Lung (tissue), 12 donors: ENCODE measurements around the gene CD69. TPM values are rescaled to one million over a fixed set of nuclear protein-coding genes. Genes with fewer than 3 reads are reported as not detected.

Source experiments
- ATAC-seq: fragments of 200-7000 bp; cut with Tn5 transposase; one replicate; pipeline ENCODE4 v1.9.1; 2020; ENCODE audit warnings: moderate number of reproducible peaks; ENCODE audit not compliant: insufficient read depth, low FRiP score
- DNase-seq, 3 donors: peaks; one replicate each; pipeline ENCODE4 v3.0.0-alpha.2; 2013 to 2017
- H3K27ac ChIP-seq, 2 donors: one replicate each; pipeline ENCODE4 v1.5.1; 2013; ENCODE audit warnings: mild to moderate bottlenecking in 2 of 2, moderate library complexity in 2 of 2, control low read depth in 1 of 2, inconsistent platforms in 1 of 2, low read depth in 1 of 2, low read length in 1 of 2
- H3K27me3 ChIP-seq, 3 donors: one replicate each; pipeline ENCODE4 v1.5.1; 2013; ENCODE audit warnings: low read length in 2 of 3; ENCODE audit not compliant: control insufficient read depth in 3 of 3, insufficient read depth in 3 of 3
- H3K36me3 ChIP-seq, 4 donors: one replicate each; pipeline ENCODE4 v1.5.1; 2013; ENCODE audit warnings: low read length in 4 of 4, mild to moderate bottlenecking in 1 of 4, moderate library complexity in 1 of 4; ENCODE audit not compliant: control insufficient read depth in 4 of 4, insufficient read depth in 4 of 4
- H3K4me1 ChIP-seq, 5 donors: one replicate each; pipeline ENCODE4 v1.5.1; 2013; ENCODE audit warnings: low read length in 5 of 5, mild to moderate bottlenecking in 2 of 5, moderate library complexity in 1 of 5; ENCODE audit not compliant: control insufficient read depth in 5 of 5, insufficient read depth in 5 of 5
- H3K4me3 ChIP-seq: one replicate; pipeline ENCODE4 v1.5.1; 2013; ENCODE audit warnings: mild to moderate bottlenecking, control low read depth, moderate library complexity
- H3K9ac ChIP-seq, 2 donors: one replicate each; pipeline ENCODE4 v1.5.1; 2013; ENCODE audit warnings: low read length in 2 of 2, control low read depth in 1 of 2; ENCODE audit not compliant: insufficient read depth in 1 of 2
- H3K9me3 ChIP-seq, 4 donors: one replicate each; pipeline ENCODE4 v1.5.1; 2013; ENCODE audit warnings: low read length in 3 of 4, mild to moderate bottlenecking in 1 of 4, moderate library complexity in 1 of 4; ENCODE audit not compliant: control insufficient read depth in 4 of 4, insufficient read depth in 3 of 4
- WGBS, 2 donors: extraction: QIAGEN DNeasy Blood & Tissue Kit; methylation state at CpG; one replicate each; pipeline ENCODE4 v1.1.7; 2013; 5-methylcytosine and 5-hydroxymethylcytosine counted together
- polyA plus RNA-seq, 2 donors: library from polyadenylated mRNA; stranded (reverse); fragments of 200-250 nt; gene quantifications; one replicate each; pipeline ENCODE4 v1.2.1, GENCODE V29; 2013
- total RNA-seq, 2 donors: library from RNA; depleted of rRNA in 1 of 2; stranded (reverse); fragments of >200 nt in 1 of 2; gene quantifications; one replicate each; pipeline ENCODE4 v1.2.1, GENCODE V29; 2014 to 2021
- TF ChIP-seq, protein P1 (sequence below): IDR thresholded peaks from 2 replicates; pipeline ENCODE4 v1.5.1; 2012; ENCODE audit warnings: mild to moderate bottlenecking; ENCODE audit errors: control extremely low read depth, extremely low read depth
- donor health status: control.
- donor health status: control.
- donor health status: Bipolar disorder and iron deficiency.
- donor health status: healthy.
- donor health status: DM: yes; HTN: yes; CAD: no.

Gene CD69
- total and polyA plus RNA-seq, 4 donors = 3.9 to 17.4 (median 9.7) TPM

DNA sequence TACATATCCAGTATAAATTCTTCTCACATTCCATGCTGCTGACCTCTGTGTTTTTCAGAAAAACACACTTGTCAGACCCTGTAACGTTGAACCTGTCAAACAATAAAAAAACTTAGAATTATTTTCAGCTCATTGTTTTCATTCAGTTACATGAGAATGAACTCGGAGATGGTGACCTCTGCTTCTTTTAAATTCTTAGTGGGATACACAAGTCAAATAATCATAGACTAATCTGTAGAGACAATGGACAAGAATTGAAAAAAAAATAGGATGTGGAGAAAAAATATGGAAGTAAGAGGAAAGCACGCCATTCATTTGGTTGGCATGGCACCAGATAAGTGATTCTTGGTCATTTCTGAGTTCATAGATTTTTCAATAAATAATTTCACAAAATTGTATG is 7.2 kb downstream of the CD69 start:
- TF ChIP-seq, protein P1, sequence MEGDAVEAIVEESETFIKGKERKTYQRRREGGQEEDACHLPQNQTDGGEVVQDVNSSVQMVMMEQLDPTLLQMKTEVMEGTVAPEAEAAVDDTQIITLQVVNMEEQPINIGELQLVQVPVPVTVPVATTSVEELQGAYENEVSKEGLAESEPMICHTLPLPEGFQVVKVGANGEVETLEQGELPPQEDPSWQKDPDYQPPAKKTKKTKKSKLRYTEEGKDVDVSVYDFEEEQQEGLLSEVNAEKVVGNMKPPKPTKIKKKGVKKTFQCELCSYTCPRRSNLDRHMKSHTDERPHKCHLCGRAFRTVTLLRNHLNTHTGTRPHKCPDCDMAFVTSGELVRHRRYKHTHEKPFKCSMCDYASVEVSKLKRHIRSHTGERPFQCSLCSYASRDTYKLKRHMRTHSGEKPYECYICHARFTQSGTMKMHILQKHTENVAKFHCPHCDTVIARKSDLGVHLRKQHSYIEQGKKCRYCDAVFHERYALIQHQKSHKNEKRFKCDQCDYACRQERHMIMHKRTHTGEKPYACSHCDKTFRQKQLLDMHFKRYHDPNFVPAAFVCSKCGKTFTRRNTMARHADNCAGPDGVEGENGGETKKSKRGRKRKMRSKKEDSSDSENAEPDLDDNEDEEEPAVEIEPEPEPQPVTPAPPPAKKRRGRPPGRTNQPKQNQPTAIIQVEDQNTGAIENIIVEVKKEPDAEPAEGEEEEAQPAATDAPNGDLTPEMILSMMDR = no peak
- H3K27ac ChIP-seq = no peak overlapping the region
- H3K4me1 ChIP-seq = peaks cover 0 to 7% (median 0%) of the 10 kb centered on the region in 5 donors
- ATAC-seq = no peak
- H3K4me3 ChIP-seq = no peak overlapping the region
- H3K9me3 ChIP-seq = no peaks in the 10 kb centered on the region
- WGBS, 2 donors = 61 to 75% methylated on average over 3 of the region's 3 CpGs
- H3K27me3 ChIP-seq = peaks cover 0 to 5% (median 4%) of the 10 kb centered on the region in 3 donors
- no peak overlapping the region for H3K9ac ChIP-seq
- DNase-seq = no peak
- no peaks in the 10 kb centered on the region for H3K36me3 ChIP-seq

DNA sequence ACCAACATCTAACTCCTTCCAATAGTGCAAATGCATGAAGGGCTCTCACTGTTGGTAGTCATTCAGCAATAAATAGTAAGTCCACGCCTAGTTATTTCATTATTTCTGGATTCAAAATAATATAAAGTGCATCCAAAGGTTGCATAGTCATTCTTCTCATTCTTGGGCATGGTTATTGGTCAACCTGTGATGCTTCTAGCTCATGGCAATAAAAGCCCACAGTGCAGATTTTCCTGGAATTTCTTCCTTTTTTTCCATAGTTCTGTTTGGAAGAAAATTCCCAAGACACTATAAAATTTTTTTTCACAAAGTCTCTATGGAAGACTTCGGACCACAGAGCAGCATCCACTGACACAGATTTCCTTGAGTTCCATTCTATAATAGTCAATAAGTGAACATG is 7.6 kb downstream of the CD69 start:
- Histone ChIP-seq H3K4me3 (no peak overlapping the region), H3K4me1 (peaks cover 0 to 7% (median 0%) of the 10 kb centered on the region in 5 donors), H3K27me3 (peaks cover 0 to 5% (median 4%) of the 10 kb centered on the region in 3 donors), H3K9me3 (no peaks in the 10 kb centered on the region), H3K36me3 (no peaks in the 10 kb centered on the region), H3K9ac (no peak overlapping the region), H3K27ac (no peak overlapping the region)
- ATAC-seq (no peak), DNase-seq (no peak)
- TF ChIP-seq, protein P1 = no peak
- 81 to 88% methylated on average over 2 of the region's 2 CpGs for WGBS, 2 donors

DNA sequence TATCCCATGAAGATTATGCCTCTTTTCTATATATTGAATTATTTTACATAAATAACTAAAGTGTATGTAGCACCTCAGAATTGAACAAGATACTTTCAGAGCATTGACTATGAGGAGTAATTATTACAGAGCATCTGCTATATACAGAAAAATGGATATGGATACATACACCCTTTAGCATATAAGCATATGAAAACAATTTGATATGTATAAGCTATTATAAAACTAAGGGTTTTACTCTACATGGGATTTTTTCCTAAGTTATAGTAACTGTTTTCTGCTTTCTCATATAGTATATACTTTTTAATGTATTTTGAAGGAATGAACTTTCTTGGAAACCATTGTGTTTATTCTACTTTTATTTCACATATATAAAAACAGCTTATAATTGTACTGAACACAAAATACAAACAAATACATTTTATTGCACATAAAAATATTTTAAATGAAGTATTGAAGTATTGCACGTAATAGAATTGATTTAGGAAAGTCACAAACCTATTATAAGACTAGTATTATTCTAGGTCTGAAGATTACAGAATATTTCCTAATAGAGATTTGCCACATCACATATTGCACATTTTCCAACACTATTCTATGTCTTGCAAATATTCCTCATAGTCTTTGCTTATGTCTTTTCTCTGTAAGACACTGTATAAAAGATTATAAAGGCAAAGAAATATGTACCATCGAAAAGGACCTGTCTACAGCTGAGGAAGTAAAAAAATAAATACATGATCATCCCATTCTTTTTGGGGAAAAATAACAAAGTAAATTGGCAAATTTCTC is 8.4 kb downstream of the CD69 start:
- DNase-seq (no peak), ATAC-seq (no peak)
- Histone ChIP-seq H3K36me3 (no peaks in the 10 kb centered on the region), H3K4me1 (peaks cover 0 to 7% (median 0%) of the 10 kb centered on the region in 5 donors), H3K4me3 (no peak overlapping the region), H3K9me3 (no peaks in the 10 kb centered on the region), H3K9ac (no peak overlapping the region), H3K27me3 (peaks cover 0 to 5% (median 4%) of the 10 kb centered on the region in 3 donors), H3K27ac (no peak overlapping the region)
- TF ChIP-seq, protein P1 = no peak
- WGBS, 2 donors = 75 to 90% methylated on average over 2 of the region's 2 CpGs
